Measurements from ENCODE around the gene NELFCD. TPM values are rescaled to one million over a fixed set of nuclear protein-coding genes. Genes with fewer than 3 reads are reported as not detected.

The NELFCD gene
- total and polyA plus RNA-seq, 4 donors: 31.5 to 93.9 (median 42.4) TPM

- DNase-seq: no peak
- Histone ChIP-seq H3K4me3 (no peak overlapping the region), H3K9me3 (ENCODE audit: control insufficient read depth in 4 of 4, insufficient read depth in 3 of 4, low read length in 3 of 4) (no peaks in the 10 kb centered on the region), H3K9ac (ENCODE audit: insufficient read depth in 1 of 2, low read length in 2 of 2) (no peak overlapping the region), H3K27me3 (ENCODE audit: control insufficient read depth in 3 of 3, insufficient read depth in 3 of 3, low read length in 2 of 3) (no peaks in the 10 kb centered on the region), H3K4me1 (ENCODE audit: control insufficient read depth in 5 of 5, insufficient read depth in 5 of 5, low read length in 5 of 5) (peaks cover 0 to 25% (median 0%) of the 10 kb centered on the region in 5 donors), H3K36me3 (ENCODE audit: control insufficient read depth in 4 of 4, insufficient read depth in 4 of 4, low read length in 4 of 4) (peaks cover 0 to 2% (median under 1%) of the 10 kb centered on the region in 4 donors), H3K27ac (ENCODE audit: low read depth in 1 of 2, low read length in 1 of 2) (no peak overlapping the region)
- 90 to 92% methylated on average over 16 of the region's 16 CpGs for WGBS, 2 donors
- no peak for TF ChIP-seq CTCF (IDR thresholded peaks at IDR 0.05; ENCODE audit: control extremely low read depth, extremely low read depth)
- no peak for ATAC-seq (ENCODE audit: insufficient read depth, low FRiP score)
Observed at GRCh38 chr20:59017493-59018231, 36.6 kb downstream of the NELFCD start.

GRCh38 chr20:59018817-59019216, 37.8 kb downstream of the NELFCD start:
- no peak for DNase-seq
- H3K9me3 ChIP-seq (ENCODE audit: control insufficient read depth in 4 of 4, insufficient read depth in 3 of 4, low read length in 3 of 4): no peaks in the 10 kb centered on the region
- H3K4me3 ChIP-seq: no peak overlapping the region
- no peaks in the 10 kb centered on the region for H3K27me3 ChIP-seq (ENCODE audit: control insufficient read depth in 3 of 3, insufficient read depth in 3 of 3, low read length in 2 of 3)
- TF ChIP-seq CTCF (IDR thresholded peaks at IDR 0.05; ENCODE audit: control extremely low read depth, extremely low read depth): no peak
- no peak overlapping the region for H3K27ac ChIP-seq (ENCODE audit: low read depth in 1 of 2, low read length in 1 of 2)
- 87 to 93% methylated on average over 10 of the region's 10 CpGs for WGBS, 2 donors
- no peak overlapping the region for H3K9ac ChIP-seq (ENCODE audit: insufficient read depth in 1 of 2, low read length in 2 of 2)
- no peak for ATAC-seq (ENCODE audit: insufficient read depth, low FRiP score)
- H3K4me1 ChIP-seq (ENCODE audit: control insufficient read depth in 5 of 5, insufficient read depth in 5 of 5, low read length in 5 of 5): peaks cover 0 to 25% (median 0%) of the 10 kb centered on the region in 5 donors
- H3K36me3 ChIP-seq (ENCODE audit: control insufficient read depth in 4 of 4, insufficient read depth in 4 of 4, low read length in 4 of 4): peaks cover 0 to 11% (median 6%) of the 10 kb centered on the region in 4 donors

GRCh38 chr20:59019217-59019616, 38.2 kb downstream of the NELFCD start, which contains the start of gene TUBB1:
TUBB1 (plus strand) TSS chr20:59019429; CDS start chr20:59019523, 94 bp downstream.
- Histone ChIP-seq H3K9me3 (ENCODE audit: control insufficient read depth in 4 of 4, insufficient read depth in 3 of 4, low read length in 3 of 4) (no peaks in the 10 kb centered on the region), H3K27ac (ENCODE audit: low read depth in 1 of 2, low read length in 1 of 2) (no peak within 1 kb of the TSS), H3K27me3 (ENCODE audit: control insufficient read depth in 3 of 3, insufficient read depth in 3 of 3, low read length in 2 of 3) (no peaks in the 10 kb centered on the region), H3K9ac (ENCODE audit: insufficient read depth in 1 of 2, low read length in 2 of 2) (no peak within 1 kb of the TSS), H3K4me1 (ENCODE audit: control insufficient read depth in 5 of 5, insufficient read depth in 5 of 5, low read length in 5 of 5) (peaks cover 0 to 21% (median 0%) of the 10 kb centered on the region in 5 donors), H3K36me3 (ENCODE audit: control insufficient read depth in 4 of 4, insufficient read depth in 4 of 4, low read length in 4 of 4) (peaks cover 0 to 15% (median 6%) of the 10 kb centered on the region in 4 donors), H3K4me3 (no peak within 1 kb of the TSS)
- TF ChIP-seq CTCF (IDR thresholded peaks at IDR 0.05; ENCODE audit: control extremely low read depth, extremely low read depth): no peak
- DNase-seq (no peak), ATAC-seq (ENCODE audit: insufficient read depth, low FRiP score) (no peak)
- 95% methylated on average over 5 of the region's 5 CpGs for WGBS, 2 donors

All from lung (tissue), 12 donors.